Activated CD8-positive, alpha-beta memory T cell treated with anti-CD3 and anti-CD28 coated beads for 1 hour (primary cell): Measurements from ENCODE around the gene BCAR1.
"Not testable (repeated sequence)": the region's sequence is repeated elsewhere in the genome, so short reads cannot be mapped to it uniquely, and the experiment has no call there.

ENCODE experiments used
- DNase-seq, 2 donors: peaks; one replicate each; pipeline ENCODE4 v3.0.0-alpha.2; 2020; ENCODE audit warnings: low read depth in 1 of 2; ENCODE audit errors: extremely low read depth in 1 of 2

BCAR1 gene

DNA sequence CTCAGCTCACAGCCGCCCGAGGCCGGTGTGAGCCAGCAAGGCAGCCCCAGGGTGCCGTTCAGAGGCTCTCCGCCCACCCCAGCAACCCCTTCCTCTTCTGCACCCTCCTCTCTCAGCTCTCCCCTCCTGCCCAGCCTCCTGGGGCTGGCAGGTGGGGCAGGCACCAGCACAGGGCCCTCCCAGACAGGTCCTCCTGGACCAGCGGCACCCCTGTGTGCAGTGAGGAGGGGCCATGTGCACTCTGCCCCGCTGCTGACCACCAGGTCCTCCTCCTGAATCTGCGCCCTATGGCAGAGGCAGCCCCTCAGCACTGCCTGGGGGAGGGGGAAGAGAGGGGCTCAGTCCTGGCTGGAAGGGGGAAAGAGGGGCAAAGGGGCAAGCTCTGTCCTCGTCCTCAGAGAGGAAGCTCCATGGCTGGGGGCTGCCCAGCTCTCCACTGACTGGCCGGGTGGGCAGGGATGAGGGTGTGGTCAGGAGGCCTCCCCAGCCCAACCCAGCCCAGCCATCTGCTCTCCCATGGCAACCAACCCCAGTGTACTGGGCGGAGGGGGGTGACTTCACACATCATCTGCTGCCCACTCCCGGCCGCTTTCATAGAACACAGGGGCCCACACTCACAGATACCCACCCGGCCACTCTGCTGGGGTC lies 5.4 kb upstream of the BCAR1 start:
- no peak for DNase-seq

DNA sequence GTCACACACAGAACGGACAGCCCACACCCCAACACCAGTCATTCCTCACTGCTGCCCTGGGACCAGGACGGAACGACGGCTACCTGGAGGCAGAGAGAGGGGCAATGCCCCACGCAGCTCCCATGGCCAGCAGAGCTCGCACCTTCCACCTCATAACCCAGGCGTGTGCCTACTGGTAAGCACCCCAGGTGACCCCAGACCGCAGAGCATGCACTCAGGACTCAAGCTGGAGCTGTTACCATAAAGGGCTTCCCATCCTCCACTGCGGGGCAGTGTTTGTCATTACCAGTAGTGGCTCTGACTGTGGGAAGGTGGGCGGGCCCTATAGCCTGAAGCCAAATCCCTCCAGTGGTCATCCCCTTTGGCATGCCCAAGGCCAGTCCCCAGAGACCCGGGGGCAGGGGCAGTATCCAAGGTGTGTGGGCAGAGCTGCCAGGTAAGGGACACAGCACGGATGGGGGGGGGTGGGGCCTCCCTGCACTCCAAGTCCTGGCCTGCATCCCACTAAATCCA lies 4.7 kb upstream of the BCAR1 start:
- no peak for DNase-seq

DNA sequence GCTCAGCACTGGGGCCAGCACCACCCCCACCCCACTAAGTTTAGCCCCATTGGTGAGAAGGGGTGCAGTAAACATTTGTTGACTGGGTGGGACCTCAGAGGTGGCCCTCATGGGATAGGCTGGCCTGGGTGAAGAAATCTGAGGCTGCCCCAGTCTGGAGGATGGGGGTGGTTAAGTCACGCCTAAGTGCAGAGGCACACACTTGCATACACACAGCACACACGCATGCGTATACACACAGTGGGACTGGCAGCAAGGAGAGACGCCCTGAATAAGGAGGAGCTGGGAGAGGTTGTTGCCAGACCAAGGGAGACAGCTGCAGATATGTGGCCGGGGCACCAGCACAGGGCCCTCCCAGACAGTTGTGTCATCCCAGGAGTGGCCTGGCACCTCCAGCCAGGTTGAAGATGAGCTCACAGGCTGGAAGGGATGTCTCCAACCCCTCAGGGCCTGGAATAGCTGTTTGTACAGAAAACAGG lies 3.0 kb upstream of the BCAR1 start:
- no peak for DNase-seq

DNA sequence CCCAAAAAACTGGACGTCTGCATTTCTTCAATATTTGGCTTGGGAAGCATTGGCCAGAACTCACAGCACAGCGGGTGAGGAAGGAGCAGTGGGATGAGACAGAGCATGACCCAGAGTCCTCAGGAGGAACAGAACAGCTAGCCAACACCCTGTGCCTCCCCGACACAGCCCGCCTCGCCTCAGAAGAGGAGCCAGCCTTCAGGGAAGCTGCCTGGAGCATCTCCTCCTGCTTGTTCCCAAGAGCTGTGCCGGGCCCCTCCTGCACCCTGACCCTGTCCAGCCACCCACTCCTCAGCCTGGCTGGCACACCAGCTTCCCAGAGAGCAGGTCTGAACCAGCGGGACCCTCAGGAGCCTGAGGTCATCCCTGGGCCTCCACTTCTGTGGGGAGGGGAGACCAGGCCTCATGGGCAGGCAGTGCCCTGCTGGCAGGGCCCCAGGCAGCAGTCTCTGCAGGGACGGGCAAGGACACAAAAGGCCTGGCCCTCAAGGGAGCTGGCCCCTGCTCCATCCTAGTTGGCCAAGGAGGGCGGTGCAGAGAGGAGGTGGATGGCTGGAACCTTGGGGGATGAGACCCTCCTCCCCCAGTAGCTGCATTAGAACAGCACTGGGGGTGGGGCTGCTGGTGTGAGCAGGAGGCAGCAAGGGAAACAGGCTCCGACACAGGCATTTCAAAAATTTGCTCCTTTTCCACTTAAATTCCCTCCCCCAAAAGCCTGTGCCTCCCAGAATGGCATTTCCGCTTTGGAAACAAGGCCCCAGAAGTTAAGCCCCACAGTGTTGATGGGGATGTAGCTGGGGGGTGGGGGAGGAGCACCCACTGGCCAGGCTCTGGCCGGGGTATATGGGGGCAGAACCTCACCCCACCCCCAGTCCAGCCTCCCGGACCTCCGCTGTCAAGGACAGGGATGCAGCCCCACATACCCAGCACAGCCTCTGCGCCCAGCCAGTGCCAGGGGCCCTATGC lies 1.8 kb upstream of the BCAR1 start:
- DNase-seq, result no peak

DNA sequence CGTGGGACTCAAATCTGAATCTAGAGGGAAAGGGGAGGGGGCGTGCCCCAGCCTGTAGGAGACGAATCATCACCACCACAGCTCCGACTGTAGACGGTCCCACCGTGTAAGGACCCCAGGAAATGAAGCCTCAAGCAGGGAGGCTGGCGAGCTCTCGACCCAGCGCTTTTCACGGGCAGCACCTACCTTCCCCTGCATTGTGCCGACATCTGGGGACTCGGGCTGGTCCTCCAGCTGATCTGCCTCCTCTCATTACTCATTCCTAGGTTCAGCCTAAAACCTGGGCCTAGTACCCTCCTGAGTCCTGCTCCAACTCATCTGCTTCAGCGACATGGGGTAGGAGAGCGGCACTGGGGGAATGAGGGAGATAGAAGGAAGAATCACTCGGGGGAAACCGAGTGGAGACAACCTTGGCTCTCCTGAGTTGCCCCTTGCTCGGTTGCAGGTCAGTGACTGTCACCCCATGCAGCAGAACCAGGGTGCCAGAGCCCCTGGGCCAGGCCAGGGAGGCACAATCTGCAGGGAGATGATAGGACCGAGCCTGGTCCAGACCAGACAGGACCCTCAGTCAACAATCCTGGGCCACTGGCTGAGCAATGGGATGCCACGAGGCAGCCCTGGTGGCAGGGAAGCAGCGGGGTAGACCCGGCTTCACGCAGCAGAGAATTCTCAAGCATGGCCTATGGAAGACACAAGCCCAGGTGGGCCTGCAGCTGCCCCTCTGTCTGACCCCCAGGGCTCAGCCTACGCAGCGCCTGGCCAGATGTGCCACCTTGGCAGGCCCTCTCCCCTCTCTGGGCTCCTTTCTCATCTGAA lies 833 bp upstream of the BCAR1 start:
- no peak for DNase-seq

DNA sequence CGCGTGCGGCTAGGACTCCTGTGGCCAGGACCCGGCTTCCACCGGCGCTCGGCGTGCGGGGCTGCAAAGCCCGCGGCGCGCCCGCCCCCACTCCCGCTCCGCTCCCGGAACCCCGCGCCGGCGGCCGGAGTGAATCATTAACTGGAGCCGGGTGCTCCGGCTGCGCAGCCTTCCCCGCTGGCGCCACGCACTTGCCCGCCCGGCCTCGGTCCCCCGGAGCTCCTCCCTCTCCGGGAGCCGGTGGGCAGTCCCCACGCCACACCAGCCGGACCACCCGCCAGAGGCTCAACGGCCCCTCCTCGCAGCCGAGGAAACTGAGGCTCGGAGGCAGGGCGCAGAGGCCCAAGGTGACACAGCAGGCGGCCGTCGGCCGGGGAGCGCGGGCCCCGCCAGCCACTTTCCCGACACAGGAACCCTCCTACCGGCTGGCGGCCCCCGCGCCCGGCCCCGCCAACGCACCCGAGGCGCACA lies 580 bp downstream of the BCAR1 start:
- DNase-seq, result no peak

DNA sequence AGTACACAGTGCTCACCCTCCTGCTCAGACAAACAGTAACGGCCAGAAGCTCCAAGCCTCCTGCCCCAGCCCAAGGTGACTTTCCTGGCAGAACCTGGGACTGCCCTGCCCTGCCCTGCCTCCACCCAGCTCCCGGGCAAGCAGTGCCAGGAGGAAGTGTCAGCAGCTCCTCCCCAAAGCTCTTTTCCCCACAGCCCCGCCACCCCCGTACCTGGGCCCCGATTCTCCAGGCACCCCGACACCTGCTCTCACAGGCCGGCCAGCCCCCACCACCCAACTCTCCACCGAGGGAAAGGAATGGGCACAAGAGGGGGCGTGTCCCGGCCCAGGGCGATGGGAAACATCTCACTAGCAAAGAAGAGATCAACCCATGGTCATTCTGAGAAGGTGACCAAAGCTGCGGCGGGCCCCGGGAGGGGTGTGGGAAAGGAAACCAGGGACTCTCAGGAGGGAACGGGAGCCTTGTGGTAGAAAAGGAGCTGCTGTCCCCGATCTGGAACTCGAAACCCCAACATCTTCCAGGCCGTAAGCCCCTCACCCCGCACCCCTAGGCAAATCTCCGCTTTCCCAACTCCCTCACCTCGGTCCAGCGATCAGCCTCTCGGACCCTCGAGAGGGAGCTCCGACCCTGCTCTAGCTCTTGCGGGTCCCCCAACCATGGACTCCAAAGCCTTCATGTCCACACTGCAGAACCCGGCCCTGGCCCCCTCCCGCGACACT lies 1.2 kb downstream of the BCAR1 start:
- no peak for DNase-seq

DNA sequence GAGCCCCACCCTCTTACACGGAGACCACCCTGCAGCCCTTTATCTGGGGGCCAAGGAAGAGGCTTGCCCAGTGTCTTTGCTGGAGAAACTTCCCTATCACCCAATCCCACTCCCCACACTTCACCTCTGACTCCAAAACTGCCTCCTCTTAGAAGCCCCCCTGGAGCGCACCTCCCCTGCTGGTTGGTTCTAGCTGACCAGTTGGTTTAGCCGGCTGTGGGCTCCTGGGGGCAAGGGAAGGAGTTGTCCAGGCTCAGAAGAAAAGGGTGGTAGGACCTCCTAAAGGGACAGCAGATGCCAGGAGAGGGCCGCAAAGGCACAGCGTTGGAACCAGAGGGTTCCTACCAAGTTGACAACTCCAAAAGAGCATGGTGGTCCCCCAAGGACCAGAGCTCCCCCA lies 2.0 kb downstream of the BCAR1 start:
- no peak for DNase-seq

DNA sequence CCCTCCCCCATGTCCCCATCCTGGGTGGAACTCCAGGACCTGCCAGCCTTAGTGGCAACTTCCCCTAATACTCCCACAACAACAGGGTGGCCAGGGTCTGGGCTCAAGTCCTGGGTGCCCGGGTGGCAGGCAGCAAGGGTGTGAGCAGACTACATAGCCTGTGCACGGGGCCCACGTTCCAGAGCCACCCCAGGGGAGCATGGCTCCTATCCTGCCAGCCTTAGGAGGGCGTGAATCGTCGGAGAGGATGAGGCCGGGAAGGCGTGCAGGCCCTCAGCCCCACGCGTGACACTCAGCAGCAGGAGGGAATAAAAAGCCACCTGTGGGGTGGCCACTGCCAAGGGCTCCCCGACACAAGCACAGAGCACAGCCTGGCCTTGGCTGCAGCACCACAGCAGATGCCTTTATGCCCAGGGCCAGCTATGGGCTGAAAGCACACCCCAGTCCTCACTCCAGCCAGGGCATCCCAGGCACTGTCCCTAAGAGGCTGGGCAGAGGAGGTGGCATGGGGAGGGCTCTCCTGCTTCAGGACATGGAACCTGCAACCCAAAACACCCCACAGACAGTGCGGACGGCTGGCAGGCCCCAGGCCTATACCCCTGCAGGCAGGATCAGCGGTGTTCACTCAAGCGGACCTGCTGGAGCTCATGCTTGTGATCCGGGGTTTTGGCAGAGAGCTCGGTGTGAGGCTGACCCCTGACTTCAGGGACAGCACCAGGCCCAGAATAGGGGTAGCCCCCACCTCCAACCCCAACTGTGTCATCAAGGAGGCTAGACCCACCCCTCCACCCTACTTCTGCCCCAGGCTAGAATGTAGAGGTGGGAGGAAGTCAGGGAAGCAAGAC lies 2.7 kb downstream of the BCAR1 start:
- no peak for DNase-seq

DNA sequence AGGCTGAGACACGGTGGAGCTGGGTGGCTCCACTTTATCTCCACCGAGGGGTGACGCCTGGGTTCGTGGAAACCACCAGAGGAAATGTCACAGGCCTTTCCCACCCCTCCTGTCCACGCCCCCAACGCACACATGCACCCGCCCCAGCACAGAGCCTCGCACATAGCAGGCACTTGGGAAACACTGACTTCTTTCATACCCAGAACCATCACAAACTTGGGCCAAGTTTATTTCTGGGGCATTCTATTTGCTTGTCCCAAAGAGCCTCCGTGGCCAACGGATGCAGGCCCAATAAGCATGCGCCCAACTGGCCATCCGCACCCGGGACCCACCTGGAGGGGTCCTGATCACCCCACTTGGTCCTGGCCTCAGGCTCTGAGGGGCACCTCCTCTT lies 3.3 kb downstream of the BCAR1 start:
- no peak for DNase-seq

DNA sequence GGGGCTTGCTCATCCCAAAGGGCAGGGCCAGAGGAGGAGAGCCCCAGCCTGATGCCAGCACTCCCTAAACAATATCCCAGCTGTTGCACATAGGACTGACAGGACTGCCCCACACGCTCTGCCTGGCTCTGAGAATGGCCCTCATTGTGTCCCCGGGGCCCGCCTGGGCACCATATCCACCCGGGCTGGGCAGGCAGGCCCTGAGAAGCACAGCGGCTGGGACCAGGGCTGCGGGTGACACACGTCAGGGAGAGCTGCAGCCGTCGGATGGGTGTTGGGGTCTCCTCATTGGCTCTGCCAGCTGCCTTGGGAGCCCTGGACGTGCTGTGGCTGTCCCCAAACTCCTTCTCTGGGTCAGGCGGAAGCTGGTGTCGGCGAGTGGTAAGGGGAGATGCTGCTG lies 4.2 kb downstream of the BCAR1 start:
- DNase-seq, result no peak

DNA sequence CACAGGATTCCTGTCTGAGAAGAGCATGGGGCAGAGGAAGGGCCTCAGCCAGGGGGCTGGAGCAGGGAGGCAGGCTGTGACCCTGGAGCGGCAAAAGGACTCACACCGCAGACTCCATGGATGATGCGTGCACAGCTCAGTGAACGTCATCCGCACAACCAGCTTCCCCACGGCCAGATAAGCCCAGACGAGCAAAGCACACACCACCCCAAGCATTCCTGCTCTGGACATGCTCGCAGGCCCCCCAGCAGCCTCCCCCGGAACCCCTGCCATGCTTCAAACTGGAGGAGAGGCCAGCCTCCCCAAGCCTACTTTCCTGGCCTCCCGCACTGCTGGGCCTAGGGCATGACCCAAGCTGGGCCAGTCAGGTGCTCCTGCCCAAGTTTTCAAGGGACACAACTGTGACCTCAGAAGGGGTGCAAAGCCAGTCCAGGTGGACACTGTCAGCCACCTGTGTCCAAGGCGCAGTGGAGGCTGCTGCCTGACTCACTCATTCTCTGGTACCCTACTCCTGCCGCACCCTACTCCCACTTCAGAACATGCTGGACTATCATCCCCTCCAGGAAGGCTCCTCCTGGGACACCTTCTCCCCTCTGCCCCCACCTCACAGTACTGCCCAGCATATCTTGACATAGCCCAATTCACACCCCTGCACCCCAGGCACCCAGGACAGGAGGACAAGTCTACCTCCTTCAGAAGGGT lies 4.8 kb downstream of the BCAR1 start:
- no peak for DNase-seq

DNA sequence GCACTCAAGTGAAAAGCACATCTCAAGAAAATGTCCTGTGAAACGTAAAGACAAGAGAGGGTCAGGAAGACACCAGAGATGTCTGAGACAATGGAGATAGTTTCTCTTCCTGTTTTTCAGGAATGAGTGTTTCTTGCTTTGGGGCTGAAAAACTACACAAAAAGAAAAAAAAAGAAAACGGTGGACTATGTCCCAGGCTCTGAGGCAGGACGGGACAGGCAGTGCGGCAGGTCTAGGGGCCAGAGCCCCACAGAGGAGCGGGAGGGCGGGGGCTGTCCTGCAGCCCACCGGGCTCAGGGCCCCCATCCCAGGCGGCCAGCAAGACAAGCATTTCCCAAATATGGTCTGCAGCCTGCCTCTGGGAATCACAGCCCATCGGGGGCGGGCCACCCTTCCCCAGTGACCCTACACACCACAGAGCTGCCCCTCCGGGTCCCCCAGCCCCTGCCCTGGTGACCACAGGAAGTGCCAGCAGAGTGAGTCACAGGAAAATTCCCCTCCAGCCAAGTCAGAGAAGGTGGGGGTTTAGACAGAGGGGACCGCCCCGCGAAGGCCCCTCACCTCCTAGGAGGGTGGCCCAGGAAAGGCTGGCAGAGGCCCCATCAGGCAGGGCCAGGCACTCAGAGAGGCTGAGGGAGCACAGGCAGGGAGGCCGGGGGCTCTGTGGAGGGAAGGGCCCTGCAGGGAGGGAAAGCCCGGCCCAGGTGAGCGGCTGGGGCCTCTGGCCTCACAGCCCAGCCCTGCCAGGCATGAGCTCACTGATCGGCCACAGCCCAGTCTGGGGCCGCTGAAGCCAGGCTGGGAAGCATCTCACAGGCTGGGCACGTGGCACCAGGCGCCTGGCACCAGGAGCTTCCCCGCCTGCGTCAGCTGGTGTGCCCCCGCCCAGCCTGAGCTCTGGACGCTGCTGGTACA lies 6.3 kb downstream of the BCAR1 start:
- no peak for DNase-seq

DNA sequence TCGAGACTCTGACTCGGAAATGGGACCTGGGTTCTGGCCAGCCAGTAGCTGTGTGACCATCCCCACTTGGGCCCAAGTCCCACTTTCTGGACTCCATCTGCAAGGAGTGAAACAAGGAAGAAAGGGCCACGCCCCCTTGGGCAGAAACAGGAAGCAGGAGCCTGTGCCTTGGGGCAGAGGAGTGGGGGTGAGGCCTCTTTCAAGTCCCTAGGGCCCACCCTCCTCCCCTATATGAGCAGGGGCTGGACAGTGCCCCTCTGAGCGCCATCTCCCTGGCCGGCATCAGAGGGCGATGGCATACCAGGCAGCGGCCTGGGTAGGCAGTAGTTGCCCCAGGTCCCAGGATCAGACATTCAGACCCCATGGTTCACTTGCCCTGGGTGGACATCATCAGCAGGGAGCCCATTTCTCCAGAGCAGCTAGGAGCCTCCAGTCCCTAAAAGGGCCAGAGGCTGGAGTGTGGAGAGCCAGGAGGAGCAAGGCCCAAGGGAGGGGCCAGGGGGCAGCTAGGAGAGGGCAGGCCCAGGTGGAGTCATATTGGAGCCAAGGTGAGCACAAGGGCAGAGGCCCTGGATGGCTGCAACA lies 7.1 kb downstream of the BCAR1 start:
- no peak for DNase-seq

DNA sequence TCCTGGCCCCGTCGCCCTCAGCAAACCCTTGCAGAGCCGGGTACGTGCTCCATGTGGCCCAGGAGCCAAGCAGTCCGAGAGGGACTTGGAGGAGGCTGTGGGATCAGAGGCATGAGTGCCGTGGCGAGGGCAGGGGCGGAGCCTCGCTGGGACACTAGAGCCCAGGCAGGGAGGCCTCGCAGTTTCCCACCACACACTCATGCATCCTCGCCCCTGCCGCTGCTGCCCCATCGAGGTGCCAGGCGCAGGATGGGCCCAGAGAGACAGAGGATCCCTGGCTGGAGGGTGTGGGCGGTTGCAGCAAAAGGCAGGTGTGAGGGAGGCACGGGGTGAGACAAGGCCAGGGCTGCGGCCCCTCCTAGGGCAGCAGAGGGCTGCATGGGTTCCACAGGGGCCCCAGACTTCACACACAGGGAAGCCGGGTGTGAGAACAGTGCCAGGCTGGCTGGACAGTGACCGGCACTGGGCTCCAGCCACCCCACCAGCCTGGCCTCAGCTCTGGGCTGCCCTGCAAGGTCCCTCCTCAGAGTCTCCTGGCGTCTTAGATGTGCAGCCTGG lies 7.7 kb downstream of the BCAR1 start:
- DNase-seq, result no peak

DNA sequence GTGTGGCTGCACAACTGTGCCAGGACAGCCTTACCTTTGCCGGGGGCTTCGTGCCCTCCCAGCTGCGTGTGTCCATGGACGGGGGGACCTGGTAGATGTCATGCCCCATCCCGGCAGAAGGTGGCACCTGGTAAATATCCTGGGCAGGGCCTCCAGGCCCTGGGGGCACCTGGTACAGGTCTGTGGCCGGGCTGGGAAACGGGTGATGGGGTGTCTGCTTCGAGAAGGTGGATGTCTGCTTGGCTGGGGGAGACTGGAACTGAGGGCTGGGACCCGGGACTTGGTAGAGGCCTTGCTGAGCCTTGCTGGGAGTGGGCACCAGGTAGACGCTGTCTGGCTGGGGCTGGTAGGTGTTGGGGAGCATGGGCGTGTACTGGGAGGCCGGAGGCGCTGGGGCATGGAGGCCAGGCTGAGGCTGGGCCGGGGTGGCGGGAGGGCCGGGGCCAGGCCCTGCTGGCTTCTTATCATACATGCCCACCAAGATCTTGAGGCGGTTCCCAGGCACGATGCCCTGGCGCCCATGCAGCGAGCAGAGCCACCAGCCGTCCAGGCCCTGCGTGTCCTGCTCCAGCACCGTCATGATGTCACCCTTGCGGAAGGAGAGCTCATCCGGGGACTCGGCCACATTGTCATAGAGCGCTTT lies 8.9 kb downstream of the BCAR1 start:
- DNase-seq, result not testable (repeated sequence)

DNA sequence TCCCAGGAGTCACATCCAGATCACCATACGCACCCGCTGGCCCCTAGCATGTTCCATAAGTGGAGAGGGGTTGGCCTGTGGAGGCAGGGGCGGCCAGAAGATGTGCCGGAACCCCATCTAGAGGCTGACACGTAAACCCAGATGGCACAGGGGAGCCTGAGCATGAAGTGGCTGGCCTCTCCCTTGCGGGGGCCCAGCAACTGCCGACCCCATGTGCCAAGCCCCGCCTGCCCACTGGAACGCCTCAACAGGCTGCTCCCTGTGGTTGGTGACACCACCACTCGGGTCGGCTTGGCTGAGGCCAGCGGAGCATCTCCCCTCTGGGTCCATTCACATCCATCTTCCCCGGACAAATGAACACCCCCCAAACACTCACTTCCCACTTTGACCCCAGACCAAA lies 9.5 kb downstream of the BCAR1 start:
- no peak for DNase-seq
